Muscle of arm (tissue), 12 donors: ENCODE results near the gene ADIPOR2. TPM values are rescaled to one million over a fixed set of nuclear protein-coding genes. Genes with fewer than 3 reads are reported as not detected.

Experiments used
- DNase-seq: peaks from one replicate; pipeline ENCODE4 v3.0.0-alpha.2; 2013
- polyA plus RNA-seq, 12 donors: library from polyadenylated mRNA; unstranded; fragments of 120-200 nt; gene quantifications; one replicate each; pipeline ENCODE4 v1.2.1, GENCODE V29; 2013; ENCODE audit not compliant: insufficient read length in 12 of 12

The ADIPOR2 gene
- polyA plus RNA-seq, 12 donors: 17.3 to 30.6 (median 26.6) TPM; not detected in 1

DNA sequence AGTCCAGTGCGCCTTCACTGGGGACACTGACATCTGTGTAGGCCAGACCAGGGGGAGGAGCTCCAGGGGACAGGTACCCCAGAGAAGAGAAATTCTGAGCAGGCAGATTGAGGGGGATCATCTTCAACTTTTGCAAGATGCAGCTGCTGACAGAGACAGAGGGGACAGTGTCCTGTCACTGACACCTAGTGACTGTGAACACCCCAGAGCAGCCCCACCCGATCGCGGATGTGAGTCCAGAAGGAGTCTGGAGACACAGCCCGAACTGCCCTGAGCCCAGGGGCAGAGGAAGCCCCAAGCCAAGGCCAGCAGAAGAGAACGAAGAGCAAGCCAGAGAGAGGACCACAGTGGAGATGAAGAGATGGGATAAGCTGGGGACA, 107.8 kb downstream of the ADIPOR2 start:
- DNase-seq: no peak

DNA sequence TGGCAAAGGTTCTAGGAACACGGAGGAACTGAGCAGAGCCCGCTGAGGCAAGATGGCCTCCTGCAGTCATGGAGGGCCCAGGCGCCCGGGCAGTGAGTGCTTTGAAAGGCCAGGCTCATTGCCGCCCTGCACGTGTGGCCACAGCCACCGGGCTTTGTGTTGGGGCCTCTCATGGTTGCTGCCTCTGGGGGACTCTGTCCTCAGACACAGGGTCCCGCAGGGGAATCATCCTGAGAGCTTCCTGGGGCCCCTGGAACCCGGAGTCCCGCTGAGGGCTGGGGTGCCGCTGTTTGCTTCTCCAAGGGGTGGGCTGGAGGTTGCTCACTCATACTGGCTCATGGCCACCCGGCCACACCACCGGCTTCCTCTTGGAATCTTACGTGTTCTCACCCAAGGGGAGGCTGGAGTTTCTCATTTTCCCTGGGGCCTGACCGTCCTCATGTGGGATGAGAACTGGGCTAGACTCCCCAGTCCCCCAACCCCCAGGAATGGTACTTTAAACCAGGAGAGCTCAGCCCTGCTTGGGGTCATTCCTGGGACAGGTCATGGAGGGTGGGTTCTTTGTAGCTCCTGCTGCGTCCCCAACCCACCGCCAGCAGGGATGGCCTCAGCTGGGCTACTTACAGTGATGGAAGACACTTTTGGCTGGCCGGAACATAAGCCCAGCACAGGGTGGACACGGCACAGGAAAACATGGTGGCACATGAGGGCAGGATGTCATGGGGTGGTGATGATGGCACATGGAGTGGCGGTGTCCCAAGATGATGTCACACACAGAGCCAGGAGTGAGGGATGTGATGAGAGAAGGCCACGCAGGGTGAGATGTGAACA, 108.4 kb downstream of the ADIPOR2 start:
- no peak for DNase-seq

DNA sequence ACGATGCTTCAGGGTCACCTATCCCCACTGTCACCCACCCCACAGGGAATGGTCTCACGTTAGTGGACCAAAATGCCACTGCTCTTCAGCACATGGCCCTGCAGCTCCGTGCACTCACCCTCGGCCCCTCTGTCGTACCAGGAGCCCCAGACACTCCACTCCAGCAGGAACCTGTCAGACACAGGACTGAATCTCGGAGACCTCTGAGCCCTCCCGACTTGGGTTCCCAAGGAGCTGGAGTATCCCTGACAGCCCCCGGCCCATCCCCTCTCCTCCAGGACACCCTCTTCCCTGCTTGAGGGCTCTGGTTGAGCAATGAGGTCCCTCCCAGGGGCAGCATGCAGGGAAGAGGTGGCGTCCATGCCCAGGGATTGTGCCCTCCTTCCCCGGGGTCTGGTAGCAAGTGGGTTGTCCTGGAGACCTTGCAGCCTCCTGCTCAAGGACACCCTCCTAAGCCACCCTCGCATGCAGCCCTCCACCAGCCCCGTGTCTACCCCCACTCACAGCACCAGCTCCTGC, 109.1 kb downstream of the ADIPOR2 start:
- DNase-seq: no peak

DNA sequence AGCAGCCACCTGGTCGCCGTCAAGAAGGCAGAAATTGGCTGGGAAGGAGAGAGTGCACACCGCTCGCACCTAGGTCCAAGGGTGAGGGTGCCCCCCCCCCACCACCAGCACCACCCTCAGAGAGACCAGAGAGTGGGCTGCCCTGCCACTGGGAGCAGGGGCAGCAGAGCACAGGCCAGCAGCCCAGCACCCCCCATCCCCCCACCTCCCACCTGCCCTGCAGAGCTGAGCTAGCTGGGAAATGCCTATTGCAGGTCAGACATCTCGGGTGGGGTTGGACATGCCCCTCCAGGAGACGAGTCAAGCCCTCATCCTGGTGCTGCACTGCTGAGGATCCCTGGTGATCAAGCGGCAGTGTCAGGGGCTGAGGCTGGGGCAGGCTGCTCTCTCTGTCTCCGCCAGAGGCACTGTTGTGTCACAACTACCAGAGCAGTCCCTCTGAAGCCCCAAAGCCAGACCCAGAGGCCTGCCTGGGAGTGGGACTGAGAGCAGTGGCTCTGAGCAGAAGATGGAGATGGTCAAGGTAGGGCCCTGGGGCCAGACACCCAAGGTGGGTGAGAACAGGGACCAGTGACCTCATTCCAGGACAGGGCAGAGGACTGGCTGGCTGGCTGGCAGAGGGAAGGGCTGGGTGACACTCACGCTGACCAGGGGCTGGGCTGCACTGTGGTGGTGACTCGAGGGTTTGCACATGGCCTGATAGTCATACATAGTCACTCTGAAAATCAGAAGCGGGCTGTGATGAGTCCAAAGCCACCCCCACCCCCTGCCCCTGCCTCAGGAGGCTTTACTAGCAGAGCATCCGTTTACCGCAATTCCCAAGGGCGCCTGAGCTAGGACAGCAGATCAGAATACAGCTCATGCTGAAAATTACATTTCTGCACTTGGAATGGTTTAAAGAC, 109.8 kb downstream of the ADIPOR2 start:
- DNase-seq: no peak

DNA sequence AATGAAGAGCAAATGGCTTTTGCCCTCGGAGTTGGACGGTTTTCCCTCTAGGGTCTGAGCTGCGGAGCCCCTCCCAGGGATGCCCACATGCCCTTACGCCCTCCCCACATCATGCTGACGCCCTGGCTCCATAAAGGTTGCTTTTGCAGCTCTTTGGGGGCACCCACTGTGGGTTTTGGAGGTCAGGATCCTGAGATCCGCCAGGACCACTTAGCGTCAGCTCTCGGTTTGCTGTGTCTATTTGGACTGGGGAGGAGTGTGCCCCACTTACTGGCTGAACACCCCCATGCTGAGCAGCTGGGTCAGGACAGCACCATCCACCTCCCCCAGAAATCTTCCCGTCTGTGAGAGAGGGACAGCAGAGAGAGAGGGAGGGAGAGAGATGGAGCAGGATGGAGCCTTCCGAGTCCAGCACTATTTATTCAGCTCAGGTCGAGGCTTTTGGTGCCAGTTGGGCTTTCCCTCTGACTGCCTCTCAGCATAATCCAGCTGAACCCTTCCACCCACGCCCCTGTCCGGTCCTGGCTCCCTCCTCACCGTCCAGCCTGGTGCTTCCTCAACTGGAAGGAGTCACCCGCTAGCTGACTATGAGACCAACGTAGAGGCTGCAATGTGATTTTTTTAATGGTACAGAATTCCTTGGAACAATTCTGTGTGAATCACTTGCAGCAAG, 110.6 kb downstream of the ADIPOR2 start:
- DNase-seq: no peak

DNA sequence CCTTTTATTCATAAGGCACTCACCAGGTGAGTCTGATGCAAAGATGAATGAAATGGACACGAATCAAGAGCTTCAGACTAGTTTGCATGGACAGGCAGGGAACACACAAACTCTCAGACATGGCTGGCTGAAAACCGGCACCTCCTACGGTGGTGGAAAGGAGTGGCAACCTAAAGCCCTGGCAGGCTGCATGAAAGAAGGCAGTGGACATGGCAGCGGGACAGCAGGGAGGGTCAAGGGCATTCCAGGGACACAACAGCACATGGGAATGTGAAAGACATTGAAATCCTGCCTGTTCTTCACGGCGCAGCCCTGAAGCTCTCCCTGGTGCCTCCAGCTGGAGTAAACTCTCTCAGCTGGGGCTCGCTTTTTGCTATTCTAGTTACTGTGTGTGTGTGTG, 112.9 kb downstream of the ADIPOR2 start:
- no peak for DNase-seq

DNA sequence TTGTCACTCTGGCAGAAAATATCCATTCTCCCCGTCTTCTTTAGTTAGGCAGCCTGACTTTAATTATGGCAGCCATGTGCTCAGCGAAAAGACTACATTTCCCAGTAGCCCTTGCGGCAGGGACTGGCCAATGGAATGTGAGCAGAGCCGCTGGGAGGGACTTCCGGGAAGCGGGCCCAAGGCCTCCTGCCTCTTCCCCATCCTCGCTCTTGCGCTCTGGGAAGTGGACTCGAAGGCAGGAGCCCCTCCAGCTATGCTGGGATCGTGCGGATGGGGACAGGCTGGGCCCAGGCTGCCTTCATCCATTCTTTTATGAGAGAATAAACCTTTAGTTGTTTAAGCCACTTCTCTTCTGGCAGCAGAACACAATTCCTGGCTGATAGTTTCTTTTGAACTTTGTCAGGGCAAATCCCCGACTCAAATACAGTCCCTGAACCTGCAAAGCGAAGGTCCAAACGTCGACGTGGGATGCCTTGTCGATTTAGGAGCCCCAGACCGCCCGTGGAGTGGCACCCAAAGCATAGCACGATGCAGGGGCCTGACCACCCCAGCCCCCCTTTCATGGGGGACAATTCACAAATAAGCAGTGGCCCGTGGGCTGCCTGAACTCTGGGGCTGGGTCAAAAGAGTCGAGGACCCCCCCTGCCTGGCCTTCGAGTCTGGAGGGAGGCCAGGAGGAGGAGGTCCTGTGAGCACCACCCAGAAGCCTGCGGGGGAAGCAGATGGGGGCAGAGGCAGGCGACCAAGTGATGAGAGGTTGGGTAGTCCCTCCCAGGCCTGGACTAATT, 113.9 kb downstream of the ADIPOR2 start:
- DNase-seq: peak; percentile 91

DNA sequence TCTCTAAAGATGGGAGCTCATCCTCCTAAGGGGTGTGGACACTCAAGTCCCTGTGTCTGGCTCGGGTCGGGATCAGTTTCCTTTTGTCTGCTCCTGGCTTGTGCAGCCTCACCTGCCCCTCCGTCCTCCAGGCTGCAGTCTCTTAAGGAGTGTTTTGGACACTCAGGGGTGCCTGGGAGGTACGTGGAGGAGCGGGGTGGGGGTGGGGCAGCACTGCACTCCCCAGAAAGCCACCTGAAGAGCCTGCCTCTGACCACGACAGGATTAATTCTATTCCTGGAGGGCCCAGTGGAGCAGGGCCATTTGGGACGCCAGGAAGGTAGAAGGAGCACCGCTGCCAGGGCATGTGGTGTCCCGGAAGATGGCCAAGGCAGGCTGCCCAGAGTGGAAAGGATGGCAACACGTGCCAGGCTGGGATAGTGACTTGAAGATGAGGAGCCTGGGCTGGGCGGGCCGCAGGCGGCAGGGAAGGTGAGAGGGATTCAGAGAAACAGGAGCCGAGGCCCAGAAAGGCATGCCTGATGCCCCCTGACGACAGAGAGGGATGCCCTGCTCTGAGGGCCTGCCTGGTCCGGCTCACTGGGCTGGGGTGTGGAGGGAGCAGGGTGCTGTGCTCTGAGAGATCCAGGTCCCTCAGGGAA, 114.7 kb downstream of the ADIPOR2 start:
- DNase-seq: no peak

DNA sequence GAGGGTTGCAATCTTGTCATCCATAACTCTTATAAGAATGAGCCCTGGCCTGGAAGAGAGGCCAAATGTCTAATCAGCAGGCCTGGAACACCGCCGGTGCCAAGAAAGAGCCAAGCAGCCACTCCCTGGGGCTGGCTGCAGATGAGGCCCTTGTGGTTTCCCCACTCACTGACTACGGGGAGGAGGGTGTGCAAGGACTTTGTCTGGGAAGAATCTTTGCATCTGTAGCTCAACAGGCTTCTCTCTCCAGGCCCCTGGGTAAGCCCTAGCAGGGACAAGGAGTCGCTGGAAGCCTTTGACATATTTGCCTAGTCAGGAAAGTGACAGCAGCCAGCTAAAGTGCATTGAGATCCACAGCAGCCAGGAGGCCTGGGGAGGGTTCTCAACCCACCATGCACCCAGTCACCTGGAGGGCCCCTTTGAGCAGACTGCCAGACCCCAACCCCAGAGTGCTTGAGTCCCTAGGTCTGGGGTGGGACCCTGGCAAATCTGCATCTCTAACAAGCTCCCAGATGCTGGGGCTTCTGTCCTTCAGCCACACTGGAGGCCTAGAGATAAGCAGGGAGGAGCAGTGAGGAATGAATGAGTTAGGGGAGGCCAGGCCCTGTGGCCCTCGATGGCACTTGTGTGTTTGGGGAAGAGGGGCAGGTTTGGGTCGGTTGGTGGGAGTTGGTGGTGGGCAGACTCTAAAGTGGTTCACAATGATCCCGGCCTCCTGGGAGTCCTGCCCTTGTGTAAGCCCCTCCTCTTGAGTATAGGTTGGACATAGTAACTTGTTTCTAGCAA, 115.6 kb downstream of the ADIPOR2 start:
- DNase-seq: no peak

DNA sequence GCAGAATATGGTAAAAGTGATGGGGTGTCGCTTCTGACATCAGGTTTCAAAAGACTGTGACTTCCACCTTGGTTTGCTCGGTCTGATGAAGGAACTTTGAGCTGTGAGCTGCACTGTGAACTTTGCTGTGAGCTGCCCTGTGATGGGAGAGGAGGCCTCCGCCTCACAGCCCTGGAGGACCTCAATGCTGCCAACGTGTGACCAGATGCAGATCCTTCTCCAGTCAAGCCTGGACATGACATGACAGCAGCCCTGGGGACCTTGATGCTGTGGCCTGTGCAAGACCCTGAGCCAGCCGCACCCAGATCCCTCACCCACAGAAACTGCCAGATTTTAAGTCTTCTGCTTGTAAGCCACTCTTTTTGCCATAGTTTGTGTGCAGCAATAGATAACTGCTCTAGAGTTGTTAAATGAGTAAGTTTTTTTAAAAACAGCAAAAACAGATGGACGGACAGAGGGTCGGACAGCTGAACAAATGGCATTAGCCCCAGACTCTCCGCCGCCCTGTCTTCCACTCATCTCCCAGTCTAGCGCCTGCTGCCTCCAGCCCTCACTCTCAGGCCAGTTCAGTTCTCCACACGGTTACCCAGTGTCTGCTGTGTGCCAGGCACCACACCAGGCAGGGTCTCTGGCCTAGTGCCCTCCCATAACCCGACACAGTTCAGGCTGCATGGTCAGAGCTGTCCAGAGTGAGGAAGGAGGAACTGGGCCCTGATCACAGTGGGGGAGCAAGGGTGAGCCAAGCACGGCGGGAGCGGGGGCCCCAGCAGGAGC, 116.4 kb downstream of the ADIPOR2 start:
- no peak for DNase-seq

DNA sequence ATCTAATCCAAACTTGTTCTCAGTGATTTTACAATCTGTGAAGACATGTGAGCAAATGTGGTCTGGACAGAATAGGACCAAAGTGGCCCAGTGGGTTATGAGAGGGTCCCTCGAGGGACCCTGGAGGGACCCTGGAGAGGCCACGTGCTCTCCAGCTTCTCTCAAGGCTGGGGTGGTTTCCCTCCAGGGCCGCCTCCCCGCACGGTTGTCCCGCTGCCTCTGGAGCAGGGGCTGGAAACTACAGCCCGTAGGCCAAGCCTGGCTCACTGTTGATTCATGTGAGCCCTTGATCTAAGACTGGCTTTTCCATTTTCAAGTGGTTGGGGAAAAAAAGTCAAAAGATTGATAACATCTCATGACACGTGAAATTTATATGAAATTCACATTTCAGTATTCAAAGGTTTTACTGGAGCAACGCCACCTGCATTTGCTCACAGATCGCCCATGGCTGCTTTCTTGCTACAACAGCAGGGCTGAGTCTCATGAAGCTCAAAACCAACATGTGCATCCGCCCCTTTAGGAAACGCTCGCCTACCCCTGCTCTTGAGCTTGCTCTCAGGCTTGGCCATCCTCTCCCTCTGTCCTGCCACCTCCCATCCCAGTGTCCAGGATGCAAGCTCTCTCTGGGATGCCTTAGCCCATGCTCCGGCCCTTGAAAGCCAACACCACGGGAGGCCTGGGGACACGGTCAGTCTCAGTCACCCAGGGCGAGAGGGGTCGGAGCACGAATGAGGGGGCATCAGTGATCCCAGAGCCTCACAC, 117.3 kb downstream of the ADIPOR2 start:
- DNase-seq: no peak

DNA sequence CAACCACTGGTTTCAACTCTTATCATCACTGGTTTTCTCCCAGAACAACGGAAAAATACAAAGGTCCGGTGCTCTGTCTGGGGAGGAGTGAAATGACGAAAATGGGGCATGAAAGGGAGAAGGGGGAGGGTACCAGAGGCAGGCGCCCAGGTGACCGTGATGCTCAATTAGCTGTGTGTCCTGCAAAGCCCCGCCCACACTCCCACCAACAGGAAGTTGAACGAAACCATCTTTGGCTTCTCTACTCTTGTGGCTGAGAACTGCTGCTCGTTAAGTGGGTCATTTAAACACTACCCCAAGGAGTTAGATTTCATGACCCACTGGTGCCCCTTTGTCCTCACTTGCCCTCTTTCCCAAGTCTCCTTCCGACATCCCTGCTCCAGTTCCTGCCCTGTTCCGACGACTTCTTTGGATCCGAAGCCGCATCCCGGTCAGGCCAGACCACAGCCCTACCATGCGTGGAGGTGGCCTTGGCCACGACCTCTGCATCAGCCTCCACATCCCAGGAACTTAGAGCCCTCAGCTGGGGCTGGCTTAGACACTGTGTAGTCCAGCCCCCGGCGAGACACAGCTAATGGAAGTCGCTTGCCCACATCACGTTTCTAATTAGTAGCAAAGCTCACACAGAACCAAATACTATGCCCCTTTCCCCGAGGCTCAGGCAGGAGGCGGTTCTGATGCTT, 118.1 kb downstream of the ADIPOR2 start:
- no peak for DNase-seq

DNA sequence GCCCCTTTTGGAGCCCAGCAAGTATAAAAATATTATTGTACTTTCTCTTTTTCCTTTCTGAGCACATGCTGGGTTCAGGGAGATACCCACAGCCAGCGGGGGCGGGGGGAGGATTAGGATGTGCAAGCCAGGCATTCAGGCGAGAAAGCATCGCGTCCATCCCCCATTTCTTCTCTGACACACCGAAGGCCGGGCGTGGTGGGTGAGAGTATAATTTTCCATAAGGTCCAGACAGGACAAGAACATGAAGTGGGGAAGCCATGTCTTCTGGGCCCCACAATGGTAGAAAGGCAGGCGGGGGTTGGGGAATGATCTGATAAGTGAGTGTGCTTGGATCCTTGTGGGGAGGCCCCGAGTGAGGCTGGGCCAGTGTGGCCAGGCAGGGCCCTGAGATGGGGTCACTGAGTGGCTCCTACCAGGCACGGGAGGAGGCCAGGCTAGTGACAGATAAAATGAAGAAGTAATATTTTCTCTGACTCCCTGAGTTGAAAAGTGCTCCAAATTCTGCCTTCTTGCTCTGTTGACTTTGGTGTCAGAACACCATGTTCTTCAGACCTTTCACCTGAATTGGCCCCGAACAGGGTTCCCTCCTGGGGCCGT, 118.8 kb downstream of the ADIPOR2 start:
- DNase-seq: no peak

DNA sequence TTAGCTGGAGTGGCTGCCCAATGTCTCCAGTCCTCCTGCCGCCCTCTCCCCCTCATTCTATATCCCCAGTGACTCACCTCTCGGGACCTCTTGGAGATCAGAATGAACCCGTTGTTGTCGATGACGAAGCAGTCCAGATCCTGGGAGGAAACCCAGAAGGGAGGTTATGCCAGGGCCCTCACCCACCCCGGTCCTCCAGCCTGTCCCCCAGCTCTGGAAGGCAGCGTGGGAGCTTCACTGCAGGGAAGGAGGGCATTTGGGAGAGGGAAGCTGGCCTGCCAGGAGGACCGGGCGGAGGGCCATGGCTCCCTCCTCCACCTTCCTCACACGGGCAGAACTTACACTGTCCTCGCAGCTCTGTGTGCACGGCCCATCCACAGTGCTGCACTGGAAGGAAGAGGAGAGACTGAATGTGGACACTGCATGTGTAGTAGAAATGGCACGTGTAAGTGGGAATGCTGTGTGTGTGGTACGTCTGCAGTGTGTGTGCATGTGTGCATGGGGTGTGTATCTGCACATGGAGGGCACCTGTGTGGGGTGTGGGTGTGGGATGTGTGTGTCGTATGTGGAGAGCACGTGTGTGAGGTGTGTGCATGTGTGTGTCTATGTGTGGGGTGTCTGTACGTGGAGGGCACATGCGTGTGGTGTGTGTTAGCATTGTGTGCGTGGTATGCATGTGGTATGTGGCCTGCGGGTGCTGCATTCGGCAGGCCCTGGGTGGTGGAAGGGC, 119.5 kb downstream of the ADIPOR2 start:
- DNase-seq: no peak

DNA sequence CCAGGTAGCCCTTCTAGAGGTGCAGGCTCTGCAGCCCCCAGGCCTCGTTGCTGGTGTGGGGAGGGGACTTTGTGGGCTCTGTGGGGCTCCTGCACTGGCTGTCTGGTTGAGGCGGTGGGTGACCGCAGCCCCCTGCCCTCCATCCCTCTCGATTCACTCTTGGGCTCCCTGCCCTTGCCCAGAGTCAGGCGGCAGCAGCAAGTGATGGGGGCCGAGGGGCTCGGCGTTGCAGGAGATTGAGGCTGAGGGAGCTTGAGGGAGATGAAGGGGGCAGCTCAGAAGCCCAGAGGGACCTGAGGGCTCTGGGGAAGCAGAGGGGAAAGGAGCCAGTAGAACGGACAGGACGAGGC, 120.0 kb downstream of the ADIPOR2 start:
- DNase-seq: no peak

DNA sequence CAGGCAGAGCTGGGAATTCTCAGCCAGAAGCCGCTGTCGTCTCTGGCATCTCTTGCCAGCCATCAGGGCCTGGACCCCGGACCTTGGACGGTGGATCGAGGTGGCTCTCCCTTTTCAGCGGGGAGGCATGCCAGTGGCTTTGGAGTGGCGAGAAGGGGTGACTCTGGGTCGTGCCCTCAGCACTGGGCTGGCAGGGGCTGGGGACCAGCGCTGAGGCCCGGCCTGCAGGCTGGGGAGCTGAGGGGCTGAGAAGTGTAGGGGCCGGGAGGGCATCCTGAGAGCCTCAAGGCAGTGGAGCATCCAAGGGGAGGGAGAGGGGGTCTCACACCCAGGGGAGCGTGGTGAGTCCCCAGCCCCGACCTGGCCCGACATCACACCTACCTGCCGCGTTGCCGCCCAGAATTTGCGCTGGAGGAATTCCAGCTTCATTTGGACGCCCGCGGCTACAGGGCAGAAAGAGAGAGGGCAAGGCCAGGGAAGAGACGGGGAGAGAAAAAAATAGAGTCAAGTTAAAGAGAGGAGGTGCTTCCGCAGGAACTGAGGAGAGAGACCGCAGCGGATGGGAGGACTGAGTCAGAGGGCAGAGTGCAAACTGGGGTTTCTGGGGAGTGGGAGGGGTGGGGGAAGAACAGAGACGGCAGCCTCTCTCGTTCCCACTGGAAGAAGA, 120.5 kb downstream of the ADIPOR2 start:
- DNase-seq: no peak
